GM12865 (cell line): ENCODE results near the gene S100PBP.

Experiments
- DNase-seq: peaks from one replicate; pipeline ENCODE4 v3.0.0; 2010; ENCODE audit warnings: low read depth
- H3K4me3 ChIP-seq: 2 replicates; pipeline ENCODE4 v1.5.1; 2011; ENCODE audit warnings: mild to moderate bottlenecking, low read depth, low read length, control low read depth
- TF ChIP-seq, protein P1 (sequence below): IDR thresholded peaks from 2 replicates; pipeline ENCODE4 v1.5.1; 2011; ENCODE audit warnings: low read length, control low read depth, low read depth, inconsistent platforms; ENCODE audit not compliant: insufficient read depth; ENCODE audit errors: missing control alignments

S100PBP gene

DNA sequence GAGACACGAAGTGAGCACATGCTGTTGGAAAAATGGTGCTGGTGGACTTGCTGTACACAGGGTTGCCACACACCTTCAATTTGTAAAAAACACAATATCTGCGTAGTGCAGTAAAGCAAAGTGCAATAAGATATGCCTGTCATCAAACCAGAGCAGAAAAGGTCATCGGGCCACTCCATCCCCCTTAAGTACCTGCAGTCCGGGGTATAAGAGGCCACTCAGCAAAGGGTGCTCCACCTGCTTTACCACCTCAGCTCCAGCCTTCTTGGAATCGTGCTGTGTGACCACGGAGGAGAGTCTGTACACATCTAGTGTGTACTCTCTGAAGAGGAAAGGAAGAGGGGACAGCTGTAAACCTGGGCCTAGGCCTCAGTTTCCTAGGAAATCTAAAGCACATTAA is 11.2 kb upstream of the S100PBP start:
- TF ChIP-seq, protein P1, sequence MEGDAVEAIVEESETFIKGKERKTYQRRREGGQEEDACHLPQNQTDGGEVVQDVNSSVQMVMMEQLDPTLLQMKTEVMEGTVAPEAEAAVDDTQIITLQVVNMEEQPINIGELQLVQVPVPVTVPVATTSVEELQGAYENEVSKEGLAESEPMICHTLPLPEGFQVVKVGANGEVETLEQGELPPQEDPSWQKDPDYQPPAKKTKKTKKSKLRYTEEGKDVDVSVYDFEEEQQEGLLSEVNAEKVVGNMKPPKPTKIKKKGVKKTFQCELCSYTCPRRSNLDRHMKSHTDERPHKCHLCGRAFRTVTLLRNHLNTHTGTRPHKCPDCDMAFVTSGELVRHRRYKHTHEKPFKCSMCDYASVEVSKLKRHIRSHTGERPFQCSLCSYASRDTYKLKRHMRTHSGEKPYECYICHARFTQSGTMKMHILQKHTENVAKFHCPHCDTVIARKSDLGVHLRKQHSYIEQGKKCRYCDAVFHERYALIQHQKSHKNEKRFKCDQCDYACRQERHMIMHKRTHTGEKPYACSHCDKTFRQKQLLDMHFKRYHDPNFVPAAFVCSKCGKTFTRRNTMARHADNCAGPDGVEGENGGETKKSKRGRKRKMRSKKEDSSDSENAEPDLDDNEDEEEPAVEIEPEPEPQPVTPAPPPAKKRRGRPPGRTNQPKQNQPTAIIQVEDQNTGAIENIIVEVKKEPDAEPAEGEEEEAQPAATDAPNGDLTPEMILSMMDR = no peak
- H3K4me3 ChIP-seq = no peak overlapping the region
- DNase-seq = no peak

DNA sequence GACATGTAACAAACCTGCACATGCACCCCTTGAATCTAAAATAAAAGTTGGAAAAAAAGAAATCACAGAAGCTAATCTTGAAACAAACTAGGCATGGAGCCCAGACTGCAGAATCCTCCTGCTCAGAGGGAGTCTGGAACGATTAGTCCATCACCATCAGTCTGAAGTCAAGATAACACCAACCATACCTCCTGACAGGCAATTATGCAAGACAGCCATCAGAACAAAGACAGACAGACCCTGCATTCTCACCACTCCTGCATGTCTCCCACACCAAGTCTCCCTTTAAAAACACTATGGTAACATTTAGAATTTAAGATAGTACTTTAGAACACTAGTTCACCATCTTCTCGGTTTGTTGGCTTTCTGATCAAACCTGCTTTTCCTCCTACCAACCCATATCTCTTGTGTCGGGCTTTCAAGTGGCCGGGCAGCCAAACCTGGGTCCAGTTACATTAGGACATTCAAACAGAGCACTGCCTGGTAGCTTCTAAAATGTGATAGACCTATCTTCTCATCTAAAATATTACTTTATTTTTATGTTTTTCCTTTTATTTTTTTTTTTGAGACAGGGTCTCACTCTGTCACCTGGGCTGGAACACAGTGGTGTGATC is 10.4 kb upstream of the S100PBP start:
- DNase-seq = no peak
- TF ChIP-seq, protein P1 = no peak
- no peak overlapping the region for H3K4me3 ChIP-seq

DNA sequence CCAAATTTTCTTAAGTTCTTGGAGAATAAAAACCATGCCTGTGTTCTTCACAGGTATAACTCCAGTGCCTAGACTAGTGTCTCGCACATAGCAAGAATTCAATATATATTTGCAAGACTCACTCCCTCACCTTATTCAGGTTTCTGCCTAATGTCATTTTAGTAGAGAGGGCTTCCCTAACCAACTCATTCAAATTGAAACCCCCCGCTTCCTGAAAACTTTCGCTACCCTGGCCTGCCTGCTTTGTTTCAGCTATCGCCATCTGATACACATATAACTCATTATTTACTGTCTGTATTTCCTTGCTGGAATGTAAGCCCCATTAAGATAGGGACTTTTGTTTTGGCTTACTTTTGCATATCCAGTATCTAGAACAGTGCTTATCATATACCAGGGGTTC is 8.9 kb upstream of the S100PBP start:
- no peak overlapping the region for H3K4me3 ChIP-seq
- TF ChIP-seq, protein P1 = no peak
- DNase-seq = no peak

GRCh38 chr1:32810358-32810757 is 7.1 kb upstream of the S100PBP start:
- TF ChIP-seq, protein P1 = no peak
- no peak overlapping the region for H3K4me3 ChIP-seq
- DNase-seq = no peak

GRCh38 chr1:32811265-32811664 is 6.2 kb upstream of the S100PBP start:
- TF ChIP-seq, protein P1 = no peak
- H3K4me3 ChIP-seq = no peak overlapping the region
- DNase-seq = no peak

DNA sequence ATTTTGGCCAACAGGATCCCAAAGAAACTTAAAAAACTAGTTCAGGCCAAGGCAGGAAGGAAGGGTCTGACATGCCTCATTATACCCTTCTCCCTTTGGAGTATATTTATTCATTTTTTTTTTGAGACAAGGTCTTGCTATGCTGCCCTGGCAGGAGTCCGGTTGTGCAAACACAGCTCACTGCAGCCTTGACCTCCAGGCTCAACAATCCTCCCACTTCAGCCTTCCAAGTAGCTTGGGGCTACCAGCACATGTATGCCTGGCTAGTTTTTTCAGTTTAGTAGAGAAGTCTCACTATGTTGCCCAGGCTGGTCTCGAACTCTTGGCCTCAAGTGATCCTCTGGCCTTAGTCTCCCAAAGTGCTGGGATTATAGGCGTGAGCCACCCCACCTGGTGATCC is 5.5 kb upstream of the S100PBP start:
- DNase-seq = no peak
- TF ChIP-seq, protein P1 = no peak
- H3K4me3 ChIP-seq = no peak overlapping the region
